Ovary (tissue), 9 donors: Measurements from ENCODE around the gene DDR1. TPM values are rescaled to one million over a fixed set of nuclear protein-coding genes. Genes with fewer than 3 reads are reported as not detected.
"Not testable (repeated sequence)": the region's sequence is repeated elsewhere in the genome, so short reads cannot be mapped to it uniquely, and the experiment has no call there.

ENCODE experiments used
- DNase-seq, 5 donors: peaks; one replicate each; pipeline ENCODE4 v3.0.0-alpha.2; 2019 to 2020
- H3K27ac ChIP-seq, 2 donors: fragments of 200-600 bp; one replicate each; pipeline versions ENCODE4 v1.5.1 to v1.8.0; 2019 to 2022
- H3K27me3 ChIP-seq: fragments of 200-600 bp; one replicate; pipeline ENCODE4 v1.8.0; 2022
- H3K36me3 ChIP-seq: fragments of 200-600 bp; sonication (generic); one replicate; pipeline ENCODE4 v1.5.1; 2019
- H3K4me1 ChIP-seq: one replicate; pipeline ENCODE4 v1.8.1; 2013; ENCODE audit warnings: mild to moderate bottlenecking, moderate library complexity; ENCODE audit not compliant: insufficient read depth
- H3K4me3 ChIP-seq: fragments of 200-600 bp; sonication (generic); one replicate; pipeline ENCODE4 v1.5.1; 2017
- H3K9me3 ChIP-seq, 2 donors: fragments of 200-600 bp in 1 of 2; sonication (generic) in 1 of 2; one replicate each; pipeline versions ENCODE4 v1.5.1 to v1.8.1; 2013 to 2019; ENCODE audit warnings: mild to moderate bottlenecking in 1 of 2, moderate library complexity in 1 of 2
- CTCF ChIP-seq, 3 donors: fragments of 450-650 bp in 2 of 3; fragments of 200-600 bp in 1 of 3; IDR thresholded peaks; one replicate each; pipeline versions ENCODE4 v1.5.1 to v1.8.0; 2016 to 2022; ENCODE audit warnings: antibody characterized with exemption in 3 of 3, mild to moderate bottlenecking in 1 of 3
- EP300 ChIP-seq: sonication (generic); formaldehyde crosslinking; IDR thresholded peaks from one replicate; pipeline ENCODE4 v1.6.1; 2017; ENCODE audit warnings: antibody characterized with exemption
- POLR2A ChIP-seq: fragments of 450-650 bp; IDR thresholded peaks from one replicate; pipeline ENCODE4 v1.6.1; 2017; ENCODE audit warnings: antibody characterized with exemption, mild to moderate bottlenecking, moderate library complexity
- WGBS, 3 donors: extraction: QIAGEN DNeasy Blood & Tissue Kit in 1 of 3; methylation state at CpG; one replicate each; pipeline versions ENCODE4 v1.1.5 to v1.1.7; 2013 to 2017; 5-methylcytosine and 5-hydroxymethylcytosine counted together
- intact Hi-C, 4 donors: fragments of 100-400 bp; cut with DNase I; formaldehyde crosslinking; loops; one replicate each; pipeline versions ENCODE4 v1.11.0 to v1.15.1; 2022 to 2023
- polyA plus RNA-seq, 2 donors: library from polyadenylated mRNA; stranded (reverse); fragments of 200-250 nt in 1 of 2; fragments of 350-450 nt in 1 of 2; fragmentation: Illumina TruSeq in 1 of 2; extraction: RNeasy Lipid Tissue Mini Kit (QIAGEN cat#74804) in 1 of 2; gene quantifications; one replicate each; pipeline ENCODE4 v1.2.3, GENCODE V29; 2013 to 2014
- total RNA-seq, 7 donors: library from RNA; depleted of rRNA in 2 of 7; stranded (reverse); fragments of >200 nt in 2 of 7; fragmentation: NEBNext Ultra II Directional in 3 of 7; extraction: Animal tissue kit (Norgen Biotek cat#: 25700) in 3 of 7; gene quantifications; one replicate each; pipeline versions ENCODE4 v1.1.0 to v1.2.4, GENCODE V29; 2016 to 2023
- donor health status: DM: no; HTN: no; CAD: no; lungs with moderate emphysema.
- donor health status: DM: no; HTN: no; CAD: no.
- donor health status: Bipolar disorder and iron deficiency.
- donor health status: DM: yes; HTN: yes; CAD: no.
- donor health status: DM: no; HTN: no; CAD: no.
- donor health status: DM: yes; HTN: yes; CAD: no.

The DDR1 gene
- total and polyA plus RNA-seq, 9 donors, result 20.1 to 116 (median 64.5) TPM

GRCh38 chr6:30873137-30873640, 11.1 kb upstream of the DDR1 start:
- WGBS, 3 donors, result 95 to 96% (median 96%) methylated on average over 2 of the region's 2 CpGs
- H3K4me3 ChIP-seq, result no peak overlapping the region
- H3K9me3 ChIP-seq, result no peaks in the 10 kb centered on the region
- intact Hi-C loops, result loop anchor here in 1 of 4 donors (10.0 kb wide), 1 partner anchor 138 kb away; no protein-coding TSS in a partner anchor
- TF ChIP-seq CTCF (IDR thresholded peaks at IDR 0.05), result no peak
- TF ChIP-seq POLR2A, result no peak
- TF ChIP-seq EP300, result no peak
- peaks cover 6% of the 10 kb centered on the region for H3K4me1 ChIP-seq
- no peak overlapping the region for H3K27ac ChIP-seq
- no peaks in the 10 kb centered on the region for H3K27me3 ChIP-seq
- no peak for DNase-seq
- no peaks in the 10 kb centered on the region for H3K36me3 ChIP-seq

GRCh38 chr6:30873795-30874194, 10.5 kb upstream of the DDR1 start:
- WGBS, 3 donors, result 90 to 97% (median 91%) methylated on average over 3 of the region's 3 CpGs
- H3K4me1 ChIP-seq, H3K36me3 ChIP-seq, H3K27me3 ChIP-seq, H3K27ac ChIP-seq, H3K4me3 ChIP-seq, H3K9me3 ChIP-seq, DNase-seq: not testable (repeated sequence)
- intact Hi-C loops, result loop anchor here in 1 of 4 donors (10.0 kb wide), 1 partner anchor 139 kb away; no protein-coding TSS in a partner anchor

GRCh38 chr6:30875244-30876038, 8.9 kb upstream of the DDR1 start:
- TF ChIP-seq CTCF (IDR thresholded peaks at IDR 0.05) (no peak), EP300 (no peak), POLR2A (no peak)
- WGBS, 3 donors, result 86 to 89% (median 87%) methylated on average over 18 of the region's 18 CpGs
- intact Hi-C loops, result loop anchor here (2.0 to 10.0 kb wide), 3 partner anchors 47 to 198 kb away; no protein-coding TSS in a partner anchor
- no peak for DNase-seq
- peaks cover 6% of the 10 kb centered on the region for H3K4me1 ChIP-seq
- H3K36me3 ChIP-seq, result no peaks in the 10 kb centered on the region
- H3K4me3 ChIP-seq, result no peak overlapping the region
- H3K27me3 ChIP-seq, result no peaks in the 10 kb centered on the region
- peak overlapping the region in 1 of 2 donors; percentile 72 for H3K27ac ChIP-seq
- no peaks in the 10 kb centered on the region for H3K9me3 ChIP-seq

GRCh38 chr6:30876039-30876730, 8.1 kb upstream of the DDR1 start:
- Histone ChIP-seq H3K4me1 (peaks cover 6% of the 10 kb centered on the region), H3K27me3 (no peaks in the 10 kb centered on the region), H3K9me3 (no peaks in the 10 kb centered on the region), H3K27ac (peak overlapping the region; percentile 1 to 72), H3K4me3 (no peak overlapping the region), H3K36me3 (no peaks in the 10 kb centered on the region)
- no peak for TF ChIP-seq EP300
- no peak for TF ChIP-seq POLR2A
- no peak for TF ChIP-seq CTCF (IDR thresholded peaks at IDR 0.05)
- 26 to 31% (median 28%) methylated on average over 4 of the region's 4 CpGs for WGBS, 3 donors
- intact Hi-C loops, result loop anchor here (2.0 to 10.0 kb wide), 3 partner anchors 47 to 199 kb away; no protein-coding TSS in a partner anchor
- peak; percentile 63 to 81 (median 68) for DNase-seq
